GM15510 (cell line): ENCODE data around the gene ARMH3.
A peak's percentile ranks its signal among the peaks of the same experiment; 100 is the strongest.

Experiments
- POLR2A ChIP-seq: IDR thresholded peaks from 3 replicates; pipeline ENCODE4 v1.6.1; 2011; ENCODE audit warnings: borderline replicate concordance; ENCODE audit not compliant: insufficient read length; ENCODE audit errors: extremely low read depth

ARMH3 gene

DNA sequence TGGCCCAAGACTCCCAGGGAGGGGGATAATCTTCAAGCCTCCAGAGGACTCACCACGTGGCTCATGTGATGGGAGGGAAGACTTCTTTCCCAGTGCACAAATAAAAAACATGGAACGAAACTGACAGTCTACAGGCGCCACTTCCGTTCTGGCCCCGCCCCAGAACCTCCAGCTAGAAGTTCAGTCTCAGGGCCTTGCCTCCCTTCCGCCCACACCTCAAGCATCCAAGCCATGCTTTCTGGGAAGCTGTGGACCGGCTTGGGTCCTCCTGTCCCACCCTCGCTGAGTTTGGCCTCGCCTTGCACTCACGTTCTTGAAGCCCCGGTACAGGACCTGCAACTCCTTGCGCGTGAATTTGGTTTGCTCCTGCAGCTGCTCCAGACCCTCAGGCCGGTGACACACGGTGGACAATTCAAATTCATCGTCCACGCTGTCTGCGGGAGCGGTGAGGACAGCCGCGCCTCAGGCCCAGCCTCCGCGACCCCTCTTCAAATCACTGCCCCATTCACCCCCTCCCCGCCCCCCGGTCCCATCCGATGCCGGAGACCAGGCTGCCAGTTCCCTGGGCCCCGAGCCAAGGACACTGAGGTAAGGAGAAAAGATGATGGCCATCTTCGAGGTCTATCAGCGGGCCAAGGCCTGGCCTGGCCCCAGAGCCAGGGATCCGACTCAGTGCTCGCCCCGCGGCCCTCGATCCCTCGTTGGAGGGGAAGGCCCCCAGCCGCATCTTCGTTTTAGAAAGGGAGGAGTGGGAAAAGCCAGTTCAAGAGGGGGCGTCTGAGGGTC, 227.0 kb downstream of the ARMH3 start:
- no peak for TF ChIP-seq POLR2A

GRCh38 chr10:101827919-101828600, 227.9 kb downstream of the ARMH3 start:
- no peak for TF ChIP-seq POLR2A

- no peak for TF ChIP-seq POLR2A
These were observed 229.0 kb downstream of the ARMH3 start for GRCh38 chr10:101826852-101827434.

DNA sequence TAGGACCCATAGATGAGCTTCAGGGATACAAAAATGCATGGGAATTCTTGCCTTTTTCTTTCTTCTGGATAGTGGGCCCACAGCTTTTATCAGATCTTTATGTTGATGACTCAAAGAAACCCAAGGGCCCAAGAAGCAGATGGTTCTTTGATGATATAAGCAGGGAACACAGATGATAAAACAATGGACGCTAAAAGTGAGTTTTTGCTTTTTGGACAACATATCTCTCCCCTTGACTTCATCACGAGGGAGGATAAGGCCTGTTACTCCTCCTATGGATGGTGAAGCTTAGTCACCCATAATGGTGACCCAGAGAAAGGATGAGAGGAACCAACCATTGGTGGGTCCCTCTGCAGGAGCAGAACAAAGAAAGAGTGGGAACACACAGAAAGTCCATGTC, 231.2 kb downstream of the ARMH3 start:
- no peak for TF ChIP-seq POLR2A

DNA sequence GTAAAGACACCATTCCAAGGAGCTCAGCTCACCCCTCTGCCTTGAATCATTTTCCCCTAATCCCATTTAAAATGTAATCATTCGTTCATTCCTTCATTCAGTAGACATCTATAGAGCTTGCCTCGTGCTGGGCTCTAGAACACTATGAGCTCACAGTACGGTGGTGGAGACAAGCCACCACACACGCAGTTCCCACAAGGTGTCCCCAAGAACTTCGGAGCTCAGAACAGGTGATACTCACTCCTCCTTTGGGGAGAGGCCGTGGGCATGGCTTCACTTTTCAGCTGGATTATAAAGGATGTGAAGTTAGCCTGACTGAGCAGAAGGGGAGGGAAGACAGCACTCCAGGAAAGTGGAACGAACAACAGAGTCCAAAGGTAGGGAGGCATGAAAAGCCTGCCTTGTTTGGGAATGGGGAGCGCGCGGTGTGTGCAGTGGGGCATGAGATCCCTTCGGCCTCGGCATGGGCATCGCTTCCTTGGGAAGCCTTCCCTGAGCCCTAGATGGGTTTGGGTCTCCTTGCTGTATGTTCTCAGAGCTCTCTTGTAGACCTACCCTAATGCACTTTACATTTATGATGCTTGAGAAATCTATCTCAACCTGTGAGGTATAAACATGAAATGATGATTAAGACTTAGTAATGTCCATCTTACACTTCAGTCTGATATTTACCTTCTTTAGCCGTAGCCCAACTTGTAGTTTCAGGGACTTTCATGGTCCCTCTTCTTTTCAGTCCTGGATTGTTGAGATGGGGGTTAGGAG, 236.9 kb downstream of the ARMH3 start:
- no peak for TF ChIP-seq POLR2A

DNA sequence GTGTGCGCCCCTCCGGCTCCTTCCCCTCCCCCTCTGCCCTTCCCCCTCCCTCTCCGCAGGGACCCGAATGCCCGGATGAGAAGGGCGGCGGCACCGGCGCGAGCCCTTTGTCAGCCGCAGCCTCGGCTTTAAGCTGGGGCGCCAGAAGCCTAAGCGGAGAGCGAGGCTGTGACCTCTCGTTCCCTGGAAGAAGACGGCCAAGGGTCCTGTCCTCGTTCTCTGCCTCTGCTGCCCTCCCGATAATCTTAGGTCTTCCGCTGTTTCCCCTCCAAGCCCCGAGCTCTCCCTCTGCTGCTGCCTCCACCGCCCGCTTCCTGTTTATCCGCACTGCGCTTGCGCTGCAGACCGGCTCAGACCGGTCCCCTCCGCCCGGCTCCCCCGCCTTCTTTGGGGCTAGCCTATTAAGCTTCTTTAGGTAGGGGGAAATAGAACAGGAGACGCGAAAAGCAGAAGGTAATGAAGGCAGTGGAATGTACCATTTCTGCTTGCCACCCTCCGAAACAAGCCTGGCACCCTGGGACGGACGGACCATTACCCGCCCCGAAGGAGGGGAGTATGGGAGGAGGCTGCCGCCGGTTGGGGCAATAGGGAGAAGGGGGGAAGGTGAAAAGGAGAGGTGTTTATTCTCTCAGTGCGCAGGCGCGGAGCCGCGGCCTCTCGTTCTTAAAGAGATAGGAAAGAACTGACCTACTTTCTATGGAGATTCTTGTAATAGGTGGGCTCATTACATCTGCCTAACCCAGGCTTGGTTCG, 237.7 kb downstream of the ARMH3 start, which contains the start of gene OGA:
Gene OGA (minus strand): TSS at position 326 of the 753 bp plus-strand sequence. CDS start 422 bp downstream, outside the sequence.
- TF ChIP-seq POLR2A = peak; percentile 89

- TF ChIP-seq POLR2A = no peak
These were observed 238.4 kb downstream of the ARMH3 start for GRCh38 chr10:101817337-101818118.

DNA sequence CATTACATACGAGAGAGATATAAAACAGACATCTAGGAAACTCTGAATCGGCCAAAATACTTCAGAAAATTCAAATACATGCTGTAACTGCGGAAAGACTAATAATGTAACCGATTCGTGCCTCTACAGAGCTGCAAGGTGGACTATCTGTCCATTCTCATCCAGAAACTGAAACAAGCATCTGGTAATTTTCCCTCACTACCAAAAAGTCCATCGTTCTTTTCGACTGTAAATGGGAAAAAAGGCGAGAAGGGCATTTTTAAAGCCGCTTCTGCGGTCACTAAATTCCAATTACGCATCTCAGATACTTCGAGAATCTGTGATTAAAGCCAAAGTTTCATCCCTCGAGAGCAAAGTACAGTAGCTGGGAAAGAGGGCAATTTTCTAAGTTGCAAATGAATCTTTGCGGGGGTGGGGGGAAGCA, 239.0 kb downstream of the ARMH3 start:
- no peak for TF ChIP-seq POLR2A

DNA sequence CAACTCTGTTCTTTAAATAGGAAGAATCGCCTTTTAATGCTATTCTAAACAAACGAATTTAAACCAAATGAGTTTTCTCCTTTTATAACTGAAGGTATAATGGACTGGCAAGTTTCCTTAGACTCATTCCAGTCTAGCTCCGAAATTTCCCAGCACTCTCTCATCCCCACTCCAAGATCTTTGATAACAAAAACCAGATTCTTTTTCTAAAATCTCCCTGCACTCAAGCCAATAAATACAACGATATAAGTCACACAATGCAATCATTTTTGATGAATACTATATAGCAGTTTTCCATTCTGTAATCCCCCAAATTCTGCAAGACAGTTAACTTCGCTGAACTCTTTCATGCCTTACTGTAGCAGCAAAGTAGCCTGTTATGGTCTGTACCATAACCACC, 239.6 kb downstream of the ARMH3 start:
- TF ChIP-seq POLR2A = no peak

- TF ChIP-seq POLR2A = no peak
These were observed 241.4 kb downstream of the ARMH3 start for GRCh38 chr10:101814466-101815071.

DNA sequence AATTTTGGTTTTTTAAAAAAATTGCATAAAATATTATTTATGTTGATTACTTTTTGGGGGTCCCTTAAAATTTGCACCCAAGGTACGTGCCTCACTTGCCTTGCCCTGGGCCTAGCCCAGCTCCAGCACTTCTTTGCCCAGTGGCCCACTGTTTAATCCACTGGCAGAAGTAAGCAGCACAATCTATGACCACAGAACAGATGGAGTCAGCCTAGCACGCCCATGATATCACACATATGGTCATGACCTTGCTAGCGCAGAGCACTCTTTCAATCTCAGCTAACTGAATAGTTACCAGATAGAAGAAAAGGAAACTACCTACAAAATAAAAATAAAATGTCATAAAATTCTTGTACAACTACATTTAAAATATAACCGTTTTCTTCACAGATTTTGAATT, 243.4 kb downstream of the ARMH3 start:
- TF ChIP-seq POLR2A = no peak

GRCh38 chr10:101807158-101807557, 248.8 kb downstream of the ARMH3 start:
- TF ChIP-seq POLR2A = no peak

DNA sequence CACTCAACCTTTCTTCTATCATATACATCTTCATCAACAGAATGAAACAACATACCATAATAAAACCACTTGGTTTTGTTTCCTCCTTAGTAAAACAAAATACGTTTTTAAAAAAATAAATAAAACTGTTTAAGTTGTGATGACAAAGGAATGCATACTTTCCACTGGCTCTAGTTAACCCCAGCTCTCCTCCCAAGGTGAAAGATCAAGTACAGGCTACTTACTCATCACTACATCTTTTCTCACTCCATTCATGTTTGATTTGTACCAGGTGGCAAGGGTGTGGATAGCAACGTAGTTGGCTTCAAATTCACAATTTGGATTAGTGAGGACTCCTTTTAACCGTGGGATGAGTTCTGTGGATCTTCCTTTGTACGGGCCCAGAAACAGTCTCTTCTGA, 252.5 kb downstream of the ARMH3 start:
- no peak for TF ChIP-seq POLR2A
